WERI-Rb-1 (cell line): Measurements from ENCODE around the gene PREX1.

Experiments
- DNase-seq: peaks from one replicate; pipeline ENCODE4 v3.0.0-alpha.2; 2020
- H3K27ac ChIP-seq: fragments of 250-450 bp; sonication (Bioruptor Pico); 2 replicates; pipeline ENCODE4 v1.5.1; 2020; ENCODE audit warnings: mild to moderate bottlenecking, moderate library complexity
- H3K27me3 ChIP-seq: fragments of 250-450 bp; sonication (Bioruptor Pico); 2 replicates; pipeline ENCODE4 v1.5.1; 2021; ENCODE audit warnings: mild to moderate bottlenecking, low read depth, moderate library complexity; ENCODE audit not compliant: insufficient read depth, severe bottlenecking
- H3K36me3 ChIP-seq: fragments of 250-450 bp; sonication (Bioruptor Pico); 2 replicates; pipeline ENCODE4 v1.5.1; 2020; ENCODE audit warnings: mild to moderate bottlenecking, moderate library complexity
- H3K4me3 ChIP-seq: 2 replicates; pipeline ENCODE4 v1.5.1; 2011; ENCODE audit warnings: low read depth, mild to moderate bottlenecking, control low read depth, low read length
- H3K9me3 ChIP-seq: fragments of 250-450 bp; sonication (Bioruptor Pico); 2 replicates; pipeline ENCODE4 v1.5.1; 2021; ENCODE audit warnings: mild to moderate bottlenecking, moderate library complexity; ENCODE audit not compliant: severe bottlenecking
- CTCF ChIP-seq: IDR thresholded peaks from 2 replicates; pipeline ENCODE4 v1.5.1; 2011; ENCODE audit warnings: low read depth, mild to moderate bottlenecking, control low read depth, inconsistent platforms, low read length

The PREX1 gene

GRCh38 chr20:48843057-48843806 is 15.4 kb upstream of the PREX1 start:
- no peak overlapping the region for H3K27ac ChIP-seq
- no peaks in the 10 kb centered on the region for H3K9me3 ChIP-seq
- no peak for TF ChIP-seq CTCF
- H3K27me3 ChIP-seq: no peaks in the 10 kb centered on the region
- no peak for DNase-seq
- no peaks in the 10 kb centered on the region for H3K36me3 ChIP-seq
- no peak overlapping the region for H3K4me3 ChIP-seq

DNA sequence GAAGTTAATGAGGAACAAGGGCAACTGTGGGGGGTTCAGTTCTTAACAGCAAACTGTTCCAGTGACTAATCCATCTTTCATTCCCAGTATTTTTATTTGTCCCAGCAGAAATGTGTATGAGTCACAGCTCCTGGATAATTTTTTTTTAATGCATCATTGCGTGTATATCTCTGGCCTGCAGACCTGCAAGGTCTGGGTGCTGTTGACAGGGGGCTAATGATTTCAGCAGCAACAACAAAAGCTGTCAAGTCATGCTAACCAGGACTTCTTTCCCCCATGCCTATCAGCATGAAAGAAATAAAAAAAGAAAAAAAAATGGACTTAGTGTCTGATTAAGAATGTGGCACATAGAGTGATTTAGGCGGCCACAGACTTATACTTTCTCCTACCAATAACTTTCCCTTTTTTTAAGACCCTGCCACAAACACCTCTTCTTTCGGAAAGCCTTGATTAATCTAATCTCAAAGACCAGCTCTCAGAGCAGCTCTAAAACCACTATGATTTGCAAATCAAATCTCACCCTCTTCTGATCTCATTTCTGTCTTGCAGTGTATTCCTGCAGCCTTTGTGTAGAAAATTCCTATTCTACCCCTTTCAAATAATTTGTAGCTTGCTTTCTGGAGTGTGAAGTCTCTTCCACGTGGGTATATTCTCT is 14.2 kb upstream of the PREX1 start:
- H3K36me3 ChIP-seq: no peaks in the 10 kb centered on the region
- no peak for TF ChIP-seq CTCF
- H3K27me3 ChIP-seq: no peaks in the 10 kb centered on the region
- DNase-seq: no peak
- H3K27ac ChIP-seq: no peak overlapping the region
- no peak overlapping the region for H3K4me3 ChIP-seq
- H3K9me3 ChIP-seq: no peaks in the 10 kb centered on the region

- Histone ChIP-seq H3K4me3 (no peak overlapping the region), H3K27me3 (no peaks in the 10 kb centered on the region)
These were observed 13.5 kb upstream of the PREX1 start for GRCh38 chr20:48841196-48841874.

DNA sequence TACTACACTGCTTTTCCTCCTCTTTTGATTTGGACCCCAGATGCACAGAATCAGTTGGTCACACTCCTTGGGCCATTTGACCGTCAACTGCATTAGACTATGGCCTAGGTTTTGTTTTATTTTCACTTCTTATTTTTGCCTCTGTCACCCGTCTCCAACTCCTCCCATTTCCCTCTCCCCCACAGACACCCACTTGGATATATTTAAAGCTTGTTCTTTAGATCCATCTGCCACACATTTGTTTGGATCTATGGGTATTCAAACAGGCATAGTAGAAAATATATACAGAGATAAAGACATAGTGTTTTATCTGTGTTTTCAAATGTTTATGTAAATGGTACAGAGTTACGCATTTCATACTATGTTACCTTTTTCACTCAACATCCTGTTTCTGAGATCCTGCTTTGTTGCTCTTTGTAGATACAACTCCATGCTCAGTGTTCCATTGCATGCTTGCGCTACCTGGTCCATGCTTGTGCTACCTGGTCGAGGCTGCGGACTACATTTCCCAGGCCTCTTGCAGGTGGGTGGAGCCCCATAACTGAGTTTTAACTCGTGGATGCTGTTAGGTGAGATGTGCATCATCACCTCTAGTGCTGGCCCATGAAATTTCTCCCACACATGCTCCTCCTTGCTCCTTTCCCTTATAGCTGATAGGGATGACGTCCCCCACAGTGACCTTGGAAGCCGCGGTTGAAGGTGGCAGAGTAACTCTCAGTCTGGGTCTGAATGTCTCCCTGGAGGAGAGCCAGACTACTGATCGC is 11.5 kb upstream of the PREX1 start:
- no peak for DNase-seq
- H3K9me3 ChIP-seq: no peaks in the 10 kb centered on the region
- no peak overlapping the region for H3K4me3 ChIP-seq
- no peaks in the 10 kb centered on the region for H3K27me3 ChIP-seq
- H3K36me3 ChIP-seq: no peaks in the 10 kb centered on the region
- H3K27ac ChIP-seq: no peak overlapping the region
- no peak for TF ChIP-seq CTCF

More at GRCh38 chr20:48841196-48841874, 13.5 kb upstream of the PREX1 start:
- H3K27ac ChIP-seq: no peak overlapping the region
- TF ChIP-seq CTCF: no peak
- no peaks in the 10 kb centered on the region for H3K36me3 ChIP-seq
- H3K9me3 ChIP-seq: no peaks in the 10 kb centered on the region
- DNase-seq: no peak

DNA sequence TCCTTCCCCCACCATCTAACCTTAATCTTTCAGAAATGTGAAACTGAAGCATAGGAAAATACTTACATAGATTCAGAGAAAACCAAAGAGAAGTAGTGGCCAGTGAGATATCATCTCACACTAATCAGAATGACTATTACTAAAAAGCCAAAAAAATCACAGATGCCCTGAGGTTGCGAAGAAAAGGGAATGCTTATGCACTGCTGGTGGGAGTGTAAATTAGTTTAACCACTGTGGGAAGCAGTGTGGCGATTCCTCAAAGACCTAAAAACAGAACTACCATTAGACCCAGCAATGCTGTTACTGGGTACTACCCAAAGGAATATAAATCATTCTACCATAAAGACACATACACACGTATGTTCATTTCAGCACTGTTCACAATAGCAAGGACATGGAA is 9.2 kb upstream of the PREX1 start:
- H3K9me3 ChIP-seq: no peaks in the 10 kb centered on the region
- no peaks in the 10 kb centered on the region for H3K36me3 ChIP-seq
- no peak overlapping the region for H3K27ac ChIP-seq
- TF ChIP-seq CTCF: no peak
- no peak for DNase-seq
- H3K4me3 ChIP-seq: no peak overlapping the region
- no peaks in the 10 kb centered on the region for H3K27me3 ChIP-seq
